Ovary (tissue), 9 donors: ENCODE data around the gene B9D1. TPM values are rescaled to one million over a fixed set of nuclear protein-coding genes. Genes with fewer than 3 reads are reported as not detected.

Source experiments
- DNase-seq, 5 donors: peaks; one replicate each; pipeline ENCODE4 v3.0.0-alpha.2; 2019 to 2020
- H3K27ac ChIP-seq, 2 donors: fragments of 200-600 bp; one replicate each; pipeline versions ENCODE4 v1.5.1 to v1.8.0; 2019 to 2022
- H3K27me3 ChIP-seq: fragments of 200-600 bp; one replicate; pipeline ENCODE4 v1.8.0; 2022
- H3K36me3 ChIP-seq: fragments of 200-600 bp; sonication (generic); one replicate; pipeline ENCODE4 v1.5.1; 2019
- H3K4me1 ChIP-seq: one replicate; pipeline ENCODE4 v1.8.1; 2013; ENCODE audit warnings: mild to moderate bottlenecking, moderate library complexity; ENCODE audit not compliant: insufficient read depth
- H3K4me3 ChIP-seq: fragments of 200-600 bp; sonication (generic); one replicate; pipeline ENCODE4 v1.5.1; 2017
- H3K9me3 ChIP-seq, 2 donors: fragments of 200-600 bp in 1 of 2; sonication (generic) in 1 of 2; one replicate each; pipeline versions ENCODE4 v1.5.1 to v1.8.1; 2013 to 2019; ENCODE audit warnings: mild to moderate bottlenecking in 1 of 2, moderate library complexity in 1 of 2
- CTCF ChIP-seq, 3 donors: fragments of 450-650 bp in 2 of 3; fragments of 200-600 bp in 1 of 3; IDR thresholded peaks; one replicate each; pipeline versions ENCODE4 v1.5.1 to v1.8.0; 2016 to 2022; ENCODE audit warnings: antibody characterized with exemption in 3 of 3, mild to moderate bottlenecking in 1 of 3
- EP300 ChIP-seq: sonication (generic); formaldehyde crosslinking; IDR thresholded peaks from one replicate; pipeline ENCODE4 v1.6.1; 2017; ENCODE audit warnings: antibody characterized with exemption
- POLR2A ChIP-seq: fragments of 450-650 bp; IDR thresholded peaks from one replicate; pipeline ENCODE4 v1.6.1; 2017; ENCODE audit warnings: antibody characterized with exemption, mild to moderate bottlenecking, moderate library complexity
- WGBS, 3 donors: extraction: QIAGEN DNeasy Blood & Tissue Kit in 1 of 3; methylation state at CpG; one replicate each; pipeline versions ENCODE4 v1.1.5 to v1.1.7; 2013 to 2017; 5-methylcytosine and 5-hydroxymethylcytosine counted together
- intact Hi-C, 4 donors: fragments of 100-400 bp; cut with DNase I; formaldehyde crosslinking; loops; one replicate each; pipeline versions ENCODE4 v1.11.0 to v1.15.1; 2022 to 2023
- polyA plus RNA-seq, 2 donors: library from polyadenylated mRNA; stranded (reverse); fragments of 200-250 nt in 1 of 2; fragments of 350-450 nt in 1 of 2; fragmentation: Illumina TruSeq in 1 of 2; extraction: RNeasy Lipid Tissue Mini Kit (QIAGEN cat#74804) in 1 of 2; gene quantifications; one replicate each; pipeline ENCODE4 v1.2.3, GENCODE V29; 2013 to 2014
- total RNA-seq, 7 donors: library from RNA; depleted of rRNA in 2 of 7; stranded (reverse); fragments of >200 nt in 2 of 7; fragmentation: NEBNext Ultra II Directional in 3 of 7; extraction: Animal tissue kit (Norgen Biotek cat#: 25700) in 3 of 7; gene quantifications; one replicate each; pipeline versions ENCODE4 v1.1.0 to v1.2.4, GENCODE V29; 2016 to 2023
- donor health status: DM: no; HTN: no; CAD: no; lungs with moderate emphysema.
- donor health status: DM: no; HTN: no; CAD: no.
- donor health status: Bipolar disorder and iron deficiency.
- donor health status: DM: yes; HTN: yes; CAD: no.
- donor health status: DM: no; HTN: no; CAD: no.
- donor health status: DM: yes; HTN: yes; CAD: no.

Gene B9D1
- total and polyA plus RNA-seq, 9 donors: 11.9 to 60.5 (median 22.2) TPM

DNA sequence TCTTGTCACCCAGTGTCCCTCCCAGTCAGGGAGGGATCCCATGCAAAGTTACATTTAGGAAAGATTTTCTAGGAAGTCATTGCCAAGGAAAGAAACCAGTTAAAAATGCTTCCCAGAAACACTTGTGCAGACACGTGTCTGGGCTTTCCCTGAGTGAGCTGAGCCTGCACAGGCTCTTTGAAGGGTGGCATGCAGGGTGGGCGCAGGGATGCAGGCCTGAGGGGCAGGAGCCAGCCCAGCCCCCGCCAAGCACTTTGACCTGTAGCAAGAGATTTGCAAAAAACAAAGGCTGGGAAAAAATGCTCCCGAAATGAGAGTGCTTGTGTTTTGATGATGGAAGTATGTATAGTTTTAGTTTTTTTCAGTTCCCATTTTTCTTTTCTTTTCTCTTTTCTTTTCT is 52.4 kb downstream of the B9D1 start:
- WGBS, 3 donors: 74 to 89% (median 87%) methylated on average over 4 of the region's 4 CpGs
- Histone ChIP-seq H3K27me3 (no peaks in the 10 kb centered on the region), H3K36me3 (no peaks in the 10 kb centered on the region), H3K4me1 (no peaks in the 10 kb centered on the region), H3K9me3 (no peaks in the 10 kb centered on the region), H3K27ac (no peak overlapping the region), H3K4me3 (no peak overlapping the region)
- intact Hi-C loops: no loop called here
- TF ChIP-seq POLR2A (no peak), CTCF (IDR thresholded peaks at IDR 0.05) (no peak), EP300 (no peak)
- DNase-seq: no peak

DNA sequence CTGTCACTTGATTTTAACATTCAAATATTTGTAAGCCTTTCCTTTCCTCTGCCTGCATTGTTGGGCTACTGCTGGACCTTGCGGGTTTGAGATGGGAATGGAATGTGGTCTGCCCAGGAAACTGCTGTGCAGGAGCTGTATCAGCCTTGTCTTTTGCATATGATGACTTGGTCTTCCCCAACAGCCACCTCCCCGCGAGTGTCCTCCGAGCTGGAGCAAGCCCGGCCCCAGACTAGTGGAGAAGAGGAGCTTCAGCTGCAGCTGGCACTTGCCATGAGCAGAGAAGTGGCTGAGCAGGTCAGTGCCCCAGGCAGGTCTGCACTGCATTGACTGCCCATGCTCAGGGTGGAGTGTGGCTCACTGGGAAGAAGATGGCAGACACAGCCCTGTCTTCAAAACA is 52.8 kb downstream of the B9D1 start:
- Histone ChIP-seq H3K4me3 (no peak overlapping the region), H3K9me3 (no peaks in the 10 kb centered on the region), H3K36me3 (no peaks in the 10 kb centered on the region), H3K27me3 (no peaks in the 10 kb centered on the region), H3K27ac (no peak overlapping the region), H3K4me1 (no peaks in the 10 kb centered on the region)
- intact Hi-C loops: no loop called here
- TF ChIP-seq POLR2A (no peak), EP300 (no peak), CTCF (IDR thresholded peaks at IDR 0.05) (no peak)
- no peak for DNase-seq
- WGBS, 3 donors: 92 to 96% (median 94%) methylated on average over 5 of the region's 5 CpGs

- intact Hi-C loops: no loop called here
- DNase-seq: no peak
Measured at GRCh38 chr17:19308398-19308797, 54.1 kb downstream of the B9D1 start.

DNA sequence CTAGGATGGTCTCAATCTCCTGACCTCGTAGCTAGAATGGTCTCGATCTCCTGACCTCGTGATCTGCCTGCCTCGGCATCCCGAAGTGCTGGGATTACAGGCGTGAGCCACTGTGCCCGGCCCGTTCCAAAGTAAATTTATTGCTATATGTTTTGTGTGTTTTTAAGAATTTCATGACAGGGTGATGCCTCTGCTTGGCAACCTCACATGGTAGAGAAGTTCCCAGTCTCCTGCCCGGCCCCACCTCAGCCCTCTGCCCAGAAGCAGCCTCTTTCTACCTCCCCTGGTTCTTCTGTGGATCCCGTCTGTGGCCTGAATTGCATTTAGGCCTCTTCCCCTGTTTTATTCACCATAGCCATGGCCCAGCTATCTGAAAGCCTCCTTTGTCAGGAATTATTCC is 55.0 kb downstream of the B9D1 start:
- no peaks in the 10 kb centered on the region for H3K4me1 ChIP-seq
- H3K9me3 ChIP-seq: no peaks in the 10 kb centered on the region
- H3K27me3 ChIP-seq: no peaks in the 10 kb centered on the region
- no peak overlapping the region for H3K4me3 ChIP-seq
- intact Hi-C loops: no loop called here
- H3K27ac ChIP-seq: no peak overlapping the region
- WGBS, 3 donors: 96 to 97% (median 96%) methylated on average over 10 of the region's 10 CpGs
- no peaks in the 10 kb centered on the region for H3K36me3 ChIP-seq
- DNase-seq: no peak
- TF ChIP-seq EP300 (no peak), POLR2A (no peak), CTCF (IDR thresholded peaks at IDR 0.05) (no peak)

More at GRCh38 chr17:19308398-19308797, 54.1 kb downstream of the B9D1 start:
- 83 to 94% (median 92%) methylated on average over 8 of the region's 8 CpGs for WGBS, 3 donors
- no peaks in the 10 kb centered on the region for H3K9me3 ChIP-seq
- no peak overlapping the region for H3K4me3 ChIP-seq
- H3K4me1 ChIP-seq: no peaks in the 10 kb centered on the region
- H3K27me3 ChIP-seq: no peaks in the 10 kb centered on the region
- TF ChIP-seq EP300 (no peak), CTCF (IDR thresholded peaks at IDR 0.05) (no peak), POLR2A (no peak)
- H3K27ac ChIP-seq: no peak overlapping the region
- no peaks in the 10 kb centered on the region for H3K36me3 ChIP-seq
